SK-N-SH (cell line): ENCODE data around the gene MAP3K5. TPM values are rescaled to one million over a fixed set of nuclear protein-coding genes. Genes with fewer than 3 reads are reported as not detected.
A peak's percentile ranks its signal among the peaks of the same experiment; 100 is the strongest.

Source experiments
- CTCF ChIA-PET: fragments of 300-600, 350-600 bp; formaldehyde crosslinking; extraction: SDS; loops from one replicate; lab custom pipeline; 2021; lab: Yijun Ruan, JAX
- POLR2A ChIA-PET: fragments of 350-600 bp; sonication (Branson Sonifier 250); formaldehyde crosslinking; extraction: SDS; loops from one replicate; lab custom pipeline; 2020; ENCODE audit warnings: antibody characterized with exemption, inconsistent platforms; lab: Yijun Ruan, JAX
- DNase-seq: peaks from one replicate; pipeline ENCODE4 v3.0.0; 2012
- H2AFZ ChIP-seq: fragments of 200-600 bp; sonication (generic); 2 replicates; pipeline ENCODE4 v1.8.1; 2016; ENCODE audit warnings: antibody characterized with exemption, mild to moderate bottlenecking, low read depth
- H3F3A ChIP-seq: fragments of 200-600 bp; sonication (generic); replicated peaks from 2 replicates; pipeline ENCODE3; 2016; ENCODE audit warnings: antibody characterized with exemption, mild to moderate bottlenecking; ENCODE audit not compliant: insufficient read depth
- H3K27ac ChIP-seq, 2 experiments: fragments of 200-500 bp in 1 of 2; fragments of 200-600 bp in 1 of 2; sonication (Bioruptor generic) in 1 of 2; sonication (generic), shearing (Covaris generic) in 1 of 2; 2 replicates each; pipeline versions ENCODE4 v1.5.1 to v1.6.1; 2014 to 2016; ENCODE audit warnings: low read depth in 2 of 2, inconsistent platforms in 1 of 2, low read length in 1 of 2, mild to moderate bottlenecking in 1 of 2, mixed read lengths in 1 of 2
- H3K27me3 ChIP-seq: fragments of 200-600 bp; sonication (generic), shearing (Covaris generic); 2 replicates; pipeline ENCODE4 v1.6.1; 2016; ENCODE audit warnings: mixed run types; ENCODE audit not compliant: insufficient read depth
- H3K36me3 ChIP-seq, 2 experiments: fragments of 200-500 bp in 1 of 2; fragments of 200-600 bp in 1 of 2; sonication (Bioruptor generic) in 1 of 2; sonication (generic) in 1 of 2; replicated peaks in 1 of 2; 2 replicates each; pipeline versions ENCODE3 to v1.5.1; 2014 to 2016; ENCODE audit warnings: low read length in 1 of 2, mild to moderate bottlenecking in 1 of 2; ENCODE audit not compliant: insufficient read depth in 2 of 2, control insufficient read depth in 1 of 2
- H3K4me1 ChIP-seq, 2 experiments: fragments of 200-500 bp in 1 of 2; fragments of 200-600 bp in 1 of 2; sonication (Bioruptor generic) in 1 of 2; sonication (generic), shearing (Covaris generic) in 1 of 2; 2 replicates each; pipeline versions ENCODE4 v1.5.1 to v1.6.1; 2014 to 2016; ENCODE audit warnings: low read depth in 1 of 2, low read length in 1 of 2, mixed run types in 1 of 2; ENCODE audit not compliant: insufficient read depth in 2 of 2, control insufficient read depth in 1 of 2
- H3K4me2 ChIP-seq: fragments of 200-600 bp; sonication (generic), shearing (Covaris generic); 2 replicates; pipeline ENCODE4 v1.6.1; 2017; ENCODE audit warnings: mixed run types
- H3K4me3 ChIP-seq, 2 experiments: fragments of 200-500 bp in 1 of 2; fragments of 200-600 bp in 1 of 2; sonication (Bioruptor generic) in 1 of 2; sonication (generic), shearing (Covaris generic) in 1 of 2; 2 replicates each; pipeline versions ENCODE4 v1.5.1 to v1.8.1; 2014 to 2016; ENCODE audit warnings: low read depth in 2 of 2, inconsistent platforms in 1 of 2, low read length in 1 of 2, mild to moderate bottlenecking in 1 of 2, mixed read lengths in 1 of 2, moderate library complexity in 1 of 2
- H3K79me2 ChIP-seq: fragments of 200-600 bp; sonication (generic); 2 replicates; pipeline ENCODE4 v1.8.1; 2017; ENCODE audit warnings: mild to moderate bottlenecking; ENCODE audit not compliant: insufficient read depth
- H3K9ac ChIP-seq: fragments of 200-600 bp; sonication (generic); 2 replicates; pipeline ENCODE4 v1.6.1; 2017; ENCODE audit warnings: mixed run types
- H3K9me2 ChIP-seq: fragments of 200-600 bp; sonication (generic); 2 replicates; pipeline ENCODE4 v1.6.1; 2017; ENCODE audit warnings: mixed run types
- H3K9me3 ChIP-seq: fragments of 200-600 bp; sonication (generic); 2 replicates; pipeline ENCODE4 v1.6.1; 2017; ENCODE audit warnings: mixed run types, mild to moderate bottlenecking, moderate library complexity
- H4K20me1 ChIP-seq: fragments of 200-600 bp; sonication (generic); 2 replicates; pipeline ENCODE4 v1.6.1; 2017; ENCODE audit warnings: mild to moderate bottlenecking, mixed run types; ENCODE audit not compliant: insufficient read depth
- CHD2 ChIP-seq: fragments of 150-350 bp; IDR thresholded peaks from 2 replicates; pipeline ENCODE4 v1.6.1; 2018; ENCODE audit warnings: low read length; ENCODE audit not compliant: partially characterized antibody
- CTCF ChIP-seq: fragments of 200-600 bp; sonication (generic); IDR thresholded peaks from 2 replicates; pipeline ENCODE4 v1.6.1; 2017; ENCODE audit warnings: antibody characterized with exemption, mild to moderate bottlenecking, moderate library complexity
- EP300 ChIP-seq, 2 experiments: IDR thresholded peaks; 2 replicates each; pipeline versions ENCODE4 v1.4.0 to v1.6.1; 2012; ENCODE audit warnings: borderline replicate concordance in 1 of 2, low read depth in 1 of 2, low read length in 1 of 2
- EZH2phosphoT487 ChIP-seq: fragments of 200-600 bp; sonication (generic); IDR thresholded peaks from 2 replicates; pipeline ENCODE4 v1.6.1; 2017; ENCODE audit warnings: low read depth, mixed run types, mild to moderate bottlenecking, antibody characterized with exemption, moderate library complexity, borderline replicate concordance
- FOSL2 ChIP-seq: IDR thresholded peaks from 2 replicates; pipeline ENCODE4 v1.4.0; 2012; ENCODE audit warnings: low read depth, mild to moderate bottlenecking, moderate library complexity, borderline replicate concordance
- GATA2 ChIP-seq: sonication (generic); formaldehyde crosslinking; IDR thresholded peaks from 2 replicates; pipeline ENCODE4 v1.5.0; 2020; ENCODE audit warnings: mild to moderate bottlenecking, missing genetic modification reagents
- JUND ChIP-seq: IDR thresholded peaks from 2 replicates; pipeline ENCODE4 v1.4.0; 2012
- MEF2A ChIP-seq: IDR thresholded peaks from 2 replicates; pipeline ENCODE4 v1.4.0; 2012; ENCODE audit warnings: low read depth, borderline replicate concordance
- MXI1 ChIP-seq: IDR thresholded peaks from 2 replicates; pipeline ENCODE4 v1.6.1; 2012; ENCODE audit warnings: mild to moderate bottlenecking, low read depth, low read length, improper control_type of control experiment
- PBX3 ChIP-seq: IDR thresholded peaks from 2 replicates; pipeline ENCODE4; 2012
- RAD21 ChIP-seq: IDR thresholded peaks from 2 replicates; pipeline ENCODE4 v1.6.1; 2012; ENCODE audit warnings: mild to moderate bottlenecking, low read length
- REST ChIP-seq: IDR thresholded peaks from 2 replicates; pipeline ENCODE4 v1.6.1; 2012; ENCODE audit warnings: mild to moderate bottlenecking, low read depth, low read length, moderate library complexity
- RFX5 ChIP-seq: IDR thresholded peaks from 2 replicates; pipeline ENCODE4 v1.6.1; 2012; ENCODE audit warnings: mild to moderate bottlenecking, improper control_type of control experiment, low read length
- SIN3A ChIP-seq: IDR thresholded peaks from 2 replicates; pipeline ENCODE4 v1.6.1; 2012; ENCODE audit warnings: low read depth, mild to moderate bottlenecking, low read length, moderate library complexity, borderline replicate concordance
- SMC3 ChIP-seq: IDR thresholded peaks from 2 replicates; pipeline ENCODE4 v1.6.1; 2012; ENCODE audit warnings: low read depth, low read length, improper control_type of control experiment
- YY1 ChIP-seq: IDR thresholded peaks from 2 replicates; pipeline ENCODE4 v1.4.0; 2012; ENCODE audit warnings: low read depth, mild to moderate bottlenecking
- WGBS: methylation state at CpG from one replicate; pipeline ENCODE4 v1.1.6; 2017; ENCODE audit warnings: low lambda C conversion rate; 5-methylcytosine and 5-hydroxymethylcytosine counted together
- polyA plus RNA-seq, 3 experiments: library from polyadenylated mRNA; depleted of rRNA; stranded (reverse); fragments of >200 nt; gene quantifications; 2 replicates each; pipeline ENCODE4 v1.2.3, GENCODE V29; 2012
- TF ChIP-seq, protein P1 (sequence below): IDR thresholded peaks from 2 replicates; pipeline ENCODE4 v1.4.0; 2012; ENCODE audit warnings: low read depth, borderline replicate concordance
- TF ChIP-seq, protein P2 (sequence below): IDR thresholded peaks from 2 replicates; pipeline ENCODE4 v1.4.0; 2012; ENCODE audit warnings: low read depth, borderline replicate concordance
- TF ChIP-seq, protein P3 (sequence below): IDR thresholded peaks from 2 replicates; pipeline ENCODE4 v1.4.0; 2012; ENCODE audit warnings: low read depth
- TF ChIP-seq, protein P4 (sequence below): fragments of 150-350 bp; IDR thresholded peaks from 2 replicates; pipeline ENCODE4 v1.6.1; 2017; ENCODE audit warnings: antibody characterized with exemption, low read length, low read depth, borderline replicate concordance

The MAP3K5 gene
- polyA plus RNA-seq, 1 of the 3 experiments (the other 2 are of a cell fraction), result 1.4 TPM

GRCh38 chr6:136791296-136792094 lies 782 bp downstream of the MAP3K5 start:
- TF ChIP-seq, protein P1, sequence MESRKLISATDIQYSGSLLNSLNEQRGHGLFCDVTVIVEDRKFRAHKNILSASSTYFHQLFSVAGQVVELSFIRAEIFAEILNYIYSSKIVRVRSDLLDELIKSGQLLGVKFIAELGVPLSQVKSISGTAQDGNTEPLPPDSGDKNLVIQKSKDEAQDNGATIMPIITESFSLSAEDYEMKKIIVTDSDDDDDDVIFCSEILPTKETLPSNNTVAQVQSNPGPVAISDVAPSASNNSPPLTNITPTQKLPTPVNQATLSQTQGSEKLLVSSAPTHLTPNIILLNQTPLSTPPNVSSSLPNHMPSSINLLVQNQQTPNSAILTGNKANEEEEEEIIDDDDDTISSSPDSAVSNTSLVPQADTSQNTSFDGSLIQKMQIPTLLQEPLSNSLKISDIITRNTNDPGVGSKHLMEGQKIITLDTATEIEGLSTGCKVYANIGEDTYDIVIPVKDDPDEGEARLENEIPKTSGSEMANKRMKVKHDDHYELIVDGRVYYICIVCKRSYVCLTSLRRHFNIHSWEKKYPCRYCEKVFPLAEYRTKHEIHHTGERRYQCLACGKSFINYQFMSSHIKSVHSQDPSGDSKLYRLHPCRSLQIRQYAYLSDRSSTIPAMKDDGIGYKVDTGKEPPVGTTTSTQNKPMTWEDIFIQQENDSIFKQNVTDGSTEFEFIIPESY, result no peak
- no peak for TF ChIP-seq SIN3A
- no peak for TF ChIP-seq RAD21
- TF ChIP-seq, protein P2, sequence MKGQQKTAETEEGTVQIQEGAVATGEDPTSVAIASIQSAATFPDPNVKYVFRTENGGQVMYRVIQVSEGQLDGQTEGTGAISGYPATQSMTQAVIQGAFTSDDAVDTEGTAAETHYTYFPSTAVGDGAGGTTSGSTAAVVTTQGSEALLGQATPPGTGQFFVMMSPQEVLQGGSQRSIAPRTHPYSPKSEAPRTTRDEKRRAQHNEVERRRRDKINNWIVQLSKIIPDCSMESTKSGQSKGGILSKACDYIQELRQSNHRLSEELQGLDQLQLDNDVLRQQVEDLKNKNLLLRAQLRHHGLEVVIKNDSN, result no peak
- TF ChIP-seq EZH2phosphoT487, result no peak
- no peak for TF ChIP-seq FOSL2
- TF ChIP-seq RFX5, result no peak
- TF ChIP-seq SMC3, result no peak
- no peak for TF ChIP-seq CTCF
- TF ChIP-seq CHD2, result no peak
- TF ChIP-seq, protein P3, sequence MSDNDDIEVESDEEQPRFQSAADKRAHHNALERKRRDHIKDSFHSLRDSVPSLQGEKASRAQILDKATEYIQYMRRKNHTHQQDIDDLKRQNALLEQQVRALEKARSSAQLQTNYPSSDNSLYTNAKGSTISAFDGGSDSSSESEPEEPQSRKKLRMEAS, result no peak
- TF ChIP-seq GATA2 (CRISPR knock-in tag), result no peak
- TF ChIP-seq REST, result no peak
- TF ChIP-seq EP300 (IDR thresholded peaks at IDR 0.05; ENCODE audit: borderline replicate concordance in 1 of 2, low read depth in 1 of 2, low read length in 1 of 2), result no peak
- TF ChIP-seq, protein P4, sequence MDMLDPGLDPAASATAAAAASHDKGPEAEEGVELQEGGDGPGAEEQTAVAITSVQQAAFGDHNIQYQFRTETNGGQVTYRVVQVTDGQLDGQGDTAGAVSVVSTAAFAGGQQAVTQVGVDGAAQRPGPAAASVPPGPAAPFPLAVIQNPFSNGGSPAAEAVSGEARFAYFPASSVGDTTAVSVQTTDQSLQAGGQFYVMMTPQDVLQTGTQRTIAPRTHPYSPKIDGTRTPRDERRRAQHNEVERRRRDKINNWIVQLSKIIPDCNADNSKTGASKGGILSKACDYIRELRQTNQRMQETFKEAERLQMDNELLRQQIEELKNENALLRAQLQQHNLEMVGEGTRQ, result no peak
- TF ChIP-seq YY1, result no peak
- no peak for TF ChIP-seq PBX3
- TF ChIP-seq MEF2A, result no peak
- TF ChIP-seq MXI1, result no peak; the same call in 1 of the 2 replicates
- TF ChIP-seq JUND, result no peak
- ChIA-PET CTCF (interaction anchor here (0.8 to 11.4 kb wide), 89 partner anchors 8 to 663 kb away, joined by 3 to 214 read pairs (median 6); partner anchors contain the start of genes BCLAF1, MAP7, PEX7 and SLC35D3), POLR2A (interaction anchor here (0.7 to 2.6 kb wide), 10 partner anchors 31 to 502 kb away, joined by 3 to 40 read pairs (median 5); partner anchors contain the start of genes BCLAF1, PEX7 and SLC35D3)
- Histone ChIP-seq H3K36me3 (no peaks in the 10 kb centered on the region), H3K4me3 (peak overlapping the region; percentile 74 to 81), H3K4me1 (peaks cover 5 to 6% of the 10 kb centered on the region in 2 experiments; a peak in 2 of 4 replicates), H4K20me1 (no peaks in the 10 kb centered on the region), H3K9ac (peak overlapping the region; percentile 95; the same call in 1 of the 2 replicates), H3K27me3 (no peaks in the 10 kb centered on the region), H3K27ac (peak overlapping the region in 1 of 2 experiments; percentile 92; a peak in 3 of 4 replicates), H2AFZ (peak overlapping the region; percentile 68; the same call in 1 of the 2 replicates), H3F3A (peaks cover 12% of the 10 kb centered on the region), H3K9me2 (no peaks in the 10 kb centered on the region), H3K79me2 (peaks cover 46% of the 10 kb centered on the region), H3K4me2 (peak overlapping the region; percentile 80), H3K9me3 (no peaks in the 10 kb centered on the region)
- DNase-seq, result peak; percentile 44
- WGBS, result 26% methylated on average over 24 of the region's 62 CpGs
